HG03460 (cell line): ENCODE measurements around the gene ANKFY1.

Experiments
- ATAC-seq: cut with Tn5 transposase; IDR thresholded peaks from one replicate; pipeline ENCODE4 v1.9.1; 2021; ENCODE audit not compliant: unreplicated experiment

ANKFY1 gene

DNA sequence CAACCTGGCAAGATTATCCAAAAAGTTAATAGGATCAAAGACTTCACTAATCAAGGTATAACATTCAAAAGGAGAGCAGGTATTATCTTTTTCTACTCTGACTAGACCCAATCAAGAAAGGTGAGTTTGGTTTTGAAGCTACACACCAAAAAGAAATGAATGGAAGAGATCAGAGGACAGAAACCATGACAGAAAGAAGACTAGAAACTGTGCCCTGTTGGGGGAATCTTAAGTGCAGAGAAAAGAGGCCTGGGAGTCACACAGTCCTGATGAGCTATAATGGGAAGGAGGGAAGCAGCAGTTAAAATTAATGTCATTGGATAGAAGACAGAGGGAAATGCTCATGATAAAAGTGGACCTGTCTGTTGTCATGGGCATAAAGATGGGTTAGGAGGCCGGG lies 138.2 kb downstream of the ANKFY1 start:
- no peak for ATAC-seq

GRCh38 chr17:4124999-4125398 lies 138.8 kb downstream of the ANKFY1 start:
- ATAC-seq, result no peak

GRCh38 chr17:4120332-4120731 lies 143.4 kb downstream of the ANKFY1 start:
- no peak for ATAC-seq

- ATAC-seq, result no peak
Observed at GRCh38 chr17:4119299-4119698, 144.5 kb downstream of the ANKFY1 start.

GRCh38 chr17:4118015-4118743 lies 145.6 kb downstream of the ANKFY1 start:
- no peak for ATAC-seq

DNA sequence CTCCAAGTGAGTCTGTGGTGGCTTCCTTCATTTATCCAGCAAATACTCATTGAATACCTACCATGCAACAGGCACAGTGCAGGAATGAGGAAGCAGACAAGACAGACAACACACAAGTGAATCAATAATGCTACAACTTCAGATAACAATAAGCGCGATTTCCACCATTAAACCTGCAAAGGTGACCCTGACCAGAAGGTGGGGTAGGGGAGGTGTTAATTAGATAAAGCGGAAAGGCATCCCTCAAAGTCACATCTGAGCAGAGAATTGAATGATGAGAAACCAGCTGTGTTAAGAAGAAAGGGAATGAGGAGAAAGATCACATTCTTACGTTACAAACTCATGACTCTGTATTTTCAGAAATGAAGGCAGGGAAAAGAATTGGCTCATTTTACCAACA lies 147.3 kb downstream of the ANKFY1 start:
- no peak for ATAC-seq
